CD14-positive monocyte (primary cell): ENCODE results near the gene CMPK2. TPM values are rescaled to one million over a fixed set of nuclear protein-coding genes. Genes with fewer than 3 reads are reported as not detected.

Experiments
- DNase-seq, 3 donors: peaks; one replicate each; pipeline ENCODE4 v3.0.0-alpha.2; 2011 to 2022
- H2AFZ ChIP-seq: 2 replicates; pipeline ENCODE4 v1.6.0; 2012; ENCODE audit warnings: mild to moderate bottlenecking, low read depth, low read length, inconsistent platforms; ENCODE audit not compliant: insufficient read depth, poor library complexity, severe bottlenecking
- H3K27ac ChIP-seq, 2 donors: 1 replicate in 1 of 2; 2 replicates in 1 of 2; pipeline ENCODE4 v1.5.1; 2012 to 2013; ENCODE audit warnings: low read length in 2 of 2, control low read depth in 1 of 2, inconsistent platforms in 1 of 2, low read depth in 1 of 2, mild to moderate bottlenecking in 1 of 2
- H3K27me3 ChIP-seq, 2 donors: one replicate each; pipeline versions ENCODE4 v1.6.0 to v1.6.1; 2011 to 2013; ENCODE audit warnings: low read length in 2 of 2; ENCODE audit not compliant: control insufficient read depth in 2 of 2, insufficient read depth in 2 of 2
- H3K36me3 ChIP-seq, 2 donors: replicated peaks in 1 of 2; 1 replicate in 1 of 2; 2 replicates in 1 of 2; pipeline versions ENCODE4 v1.5.1 to v1.6.1; 2012 to 2013; ENCODE audit warnings: low read length in 2 of 2, control low read depth in 1 of 2, inconsistent platforms in 1 of 2, mild to moderate bottlenecking in 1 of 2; ENCODE audit not compliant: insufficient read depth in 2 of 2, control insufficient read depth in 1 of 2
- H3K4me1 ChIP-seq, 2 donors: 1 replicate in 1 of 2; 2 replicates in 1 of 2; pipeline versions ENCODE4 v1.5.1 to v1.6.1; 2012 to 2013; ENCODE audit warnings: low read length in 2 of 2, control low read depth in 1 of 2, inconsistent platforms in 1 of 2, mild to moderate bottlenecking in 1 of 2, moderate library complexity in 1 of 2; ENCODE audit not compliant: insufficient read depth in 2 of 2, control insufficient read depth in 1 of 2
- H3K4me2 ChIP-seq: replicated peaks from 2 replicates; pipeline ENCODE3; 2012; ENCODE audit warnings: low read length, moderate library complexity, mild to moderate bottlenecking; ENCODE audit not compliant: poor library complexity, severe bottlenecking; ENCODE audit errors: extremely low read depth
- H3K4me3 ChIP-seq, 3 experiments: fragments of 200-600 bp in 1 of 3; sonication (generic) in 1 of 3; replicated peaks in 1 of 3; 1 replicate in 2 of 3; 2 replicates in 1 of 3; pipeline ENCODE4 v1.5.1; 2011 to 2013; ENCODE audit warnings: low read length in 3 of 3, mild to moderate bottlenecking in 3 of 3, control low read depth in 2 of 3, low read depth in 2 of 3, inconsistent platforms in 1 of 3, moderate library complexity in 1 of 3
- H3K79me2 ChIP-seq: 2 replicates; pipeline ENCODE4 v1.6.0; 2012; ENCODE audit warnings: mild to moderate bottlenecking, control low read depth, inconsistent platforms, low read length, moderate library complexity; ENCODE audit not compliant: insufficient read depth
- H3K9ac ChIP-seq: 2 replicates; pipeline ENCODE4 v1.6.0; 2017; ENCODE audit warnings: low read length, mild to moderate bottlenecking; ENCODE audit not compliant: insufficient read depth, poor library complexity, severe bottlenecking
- H3K9me3 ChIP-seq, 2 donors: replicated peaks in 1 of 2; 1 replicate in 1 of 2; 2 replicates in 1 of 2; pipeline versions ENCODE4 v1.5.1 to v1.6.1; 2012 to 2013; ENCODE audit warnings: low read length in 2 of 2, control low read depth in 1 of 2; ENCODE audit not compliant: control insufficient read depth in 1 of 2, insufficient read depth in 1 of 2
- H4K20me1 ChIP-seq: 2 replicates; pipeline ENCODE4 v1.6.0; 2012; ENCODE audit warnings: mild to moderate bottlenecking, low read length, control low read depth, moderate library complexity; ENCODE audit not compliant: insufficient read depth
- H3K27ac Mint-ChIP-seq, 7 donors: one replicate each; pipeline ENCODE4 v1.8.0; 2020; ENCODE audit warnings: mild to moderate bottlenecking in 7 of 7, mixed read lengths in 7 of 7, moderate library complexity in 6 of 7, inconsistent platforms in 2 of 7
- H3K27me3 Mint-ChIP-seq, 3 donors: one replicate each; pipeline ENCODE4 v1.8.0; 2021 to 2022; ENCODE audit warnings: low read depth in 3 of 3, mild to moderate bottlenecking in 3 of 3, mixed read lengths in 3 of 3, moderate library complexity in 3 of 3, inconsistent platforms in 1 of 3
- H3K36me3 Mint-ChIP-seq, 2 donors: one replicate each; pipeline ENCODE4 v1.8.0; 2020; ENCODE audit warnings: mixed read lengths in 2 of 2, inconsistent platforms in 1 of 2, mild to moderate bottlenecking in 1 of 2
- H3K4me1 Mint-ChIP-seq: one replicate; pipeline ENCODE4 v1.8.0; 2020; ENCODE audit warnings: mild to moderate bottlenecking, mixed read lengths
- H3K4me3 Mint-ChIP-seq, 2 donors: one replicate each; pipeline ENCODE4 v1.8.0; 2020; ENCODE audit warnings: mild to moderate bottlenecking in 2 of 2, mixed read lengths in 2 of 2, moderate library complexity in 1 of 2
- H3K9me3 Mint-ChIP-seq, 7 donors: one replicate each; pipeline ENCODE4 v1.8.0; 2020 to 2022; ENCODE audit warnings: mixed read lengths in 7 of 7, mild to moderate bottlenecking in 6 of 7, moderate library complexity in 6 of 7, inconsistent platforms in 2 of 7
- WGBS: methylation state at CpG from one replicate; pipeline ENCODE4 v1.1.5; 2013; ENCODE audit warnings: missing lambda C conversion rate; ENCODE audit not compliant: insufficient coverage; 5-methylcytosine and 5-hydroxymethylcytosine counted together
- intact Hi-C, 2 donors: fragments of 100-400 bp; cut with micrococcal nuclease; formaldehyde crosslinking; loops; one replicate each; pipeline versions ENCODE4 v1.15.0 to v1.15.1; 2023
- polyA plus RNA-seq, 3 donors: library from polyadenylated mRNA; depleted of rRNA in 1 of 3; unstranded in 2 of 3; stranded (reverse) in 1 of 3; fragments of 300-500 nt in 2 of 3; fragments of >200 nt in 1 of 3; fragmentation: Illumina TruSeq in 2 of 3; gene quantifications; 1 replicate in 2 of 3; 2 replicates in 1 of 3; pipeline ENCODE4 v1.2.3, GENCODE V29; 2012 to 2021
- TF ChIP-seq, protein P1 (sequence below): fragments of 200-600 bp; IDR thresholded peaks from one replicate; pipeline ENCODE4 v1.8.0; 2022; ENCODE audit warnings: antibody characterized with exemption, mild to moderate bottlenecking

Gene CMPK2
- polyA plus RNA-seq, 3 donors = 12.6 to 18.1 (median 17.0) TPM

DNA sequence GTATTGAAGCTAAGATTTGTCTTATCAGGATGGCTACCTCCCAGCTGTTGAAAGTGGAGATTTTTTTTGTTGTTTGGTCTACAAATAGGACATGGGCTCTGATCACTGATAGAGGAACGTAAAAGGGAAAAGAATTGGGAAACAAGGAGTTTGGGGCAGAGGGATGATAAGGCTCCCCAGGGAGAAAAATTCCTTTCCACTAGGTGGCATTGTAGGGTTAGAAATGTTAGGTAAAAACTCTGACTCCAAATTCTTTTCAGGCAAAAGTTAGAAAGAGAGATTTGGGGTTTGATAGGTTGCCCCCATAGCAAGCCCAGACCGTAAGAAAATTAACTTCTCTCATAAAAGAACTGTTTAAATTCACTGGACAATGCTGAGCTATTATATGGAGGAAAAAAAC lies 19.8 kb downstream of the CMPK2 start:
- Mint-ChIP-seq H3K9me3 (peaks cover 53 to 75% (median 65%) of the 10 kb centered on the region in 7 donors), H3K4me1 (no peaks in the 10 kb centered on the region), H3K27me3 (no peaks in the 10 kb centered on the region), H3K4me3 (no peak overlapping the region), H3K36me3 (peaks cover 48 to 56% of the 10 kb centered on the region in 2 donors), H3K27ac (no peak overlapping the region)
- intact Hi-C loops = no loop called here
- no peak overlapping the region for H2AFZ ChIP-seq
- TF ChIP-seq, protein P1, sequence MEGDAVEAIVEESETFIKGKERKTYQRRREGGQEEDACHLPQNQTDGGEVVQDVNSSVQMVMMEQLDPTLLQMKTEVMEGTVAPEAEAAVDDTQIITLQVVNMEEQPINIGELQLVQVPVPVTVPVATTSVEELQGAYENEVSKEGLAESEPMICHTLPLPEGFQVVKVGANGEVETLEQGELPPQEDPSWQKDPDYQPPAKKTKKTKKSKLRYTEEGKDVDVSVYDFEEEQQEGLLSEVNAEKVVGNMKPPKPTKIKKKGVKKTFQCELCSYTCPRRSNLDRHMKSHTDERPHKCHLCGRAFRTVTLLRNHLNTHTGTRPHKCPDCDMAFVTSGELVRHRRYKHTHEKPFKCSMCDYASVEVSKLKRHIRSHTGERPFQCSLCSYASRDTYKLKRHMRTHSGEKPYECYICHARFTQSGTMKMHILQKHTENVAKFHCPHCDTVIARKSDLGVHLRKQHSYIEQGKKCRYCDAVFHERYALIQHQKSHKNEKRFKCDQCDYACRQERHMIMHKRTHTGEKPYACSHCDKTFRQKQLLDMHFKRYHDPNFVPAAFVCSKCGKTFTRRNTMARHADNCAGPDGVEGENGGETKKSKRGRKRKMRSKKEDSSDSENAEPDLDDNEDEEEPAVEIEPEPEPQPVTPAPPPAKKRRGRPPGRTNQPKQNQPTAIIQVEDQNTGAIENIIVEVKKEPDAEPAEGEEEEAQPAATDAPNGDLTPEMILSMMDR = no peak
- no peak for DNase-seq
- WGBS = no CpG with 5 or more reads among the region's 2 CpGs
- peaks cover 40 to 62% of the 10 kb centered on the region in 2 donors for H3K36me3 ChIP-seq
- no peaks in the 10 kb centered on the region for H3K4me1 ChIP-seq
- peaks cover 58 to 87% of the 10 kb centered on the region in 2 donors for H3K9me3 ChIP-seq
- H3K27me3 ChIP-seq = no peaks in the 10 kb centered on the region
- no peak overlapping the region for H3K27ac ChIP-seq
- H4K20me1 ChIP-seq = no peaks in the 10 kb centered on the region
- H3K4me3 ChIP-seq = no peak overlapping the region
- no peak overlapping the region for H3K9ac ChIP-seq
- H3K79me2 ChIP-seq = no peaks in the 10 kb centered on the region
- no peak overlapping the region for H3K4me2 ChIP-seq

DNA sequence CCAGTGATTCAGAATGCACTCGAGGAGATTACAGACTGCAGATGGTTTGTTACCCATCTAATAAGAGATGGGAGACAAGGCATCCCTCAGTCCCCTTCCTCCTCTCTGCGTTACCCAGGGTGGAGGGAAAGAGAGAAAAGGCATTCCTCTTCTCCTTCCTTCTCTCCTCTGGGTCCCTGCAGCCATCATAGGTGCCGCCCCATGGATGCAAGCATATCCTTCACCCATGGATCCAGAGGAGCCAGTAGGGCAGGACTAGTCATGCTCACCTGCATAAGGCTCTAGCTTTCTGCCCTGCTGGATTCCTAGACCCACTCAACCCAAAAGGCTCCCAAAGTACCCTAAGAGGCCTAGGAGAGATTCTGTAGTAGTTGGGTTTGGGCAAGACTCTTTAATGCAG lies 20.4 kb downstream of the CMPK2 start:
- Histone ChIP-seq H2AFZ (no peak overlapping the region), H3K4me3 (peak overlapping the region in 1 of 3 experiments; percentile 18), H3K27me3 (no peaks in the 10 kb centered on the region), H4K20me1 (no peaks in the 10 kb centered on the region), H3K4me1 (no peaks in the 10 kb centered on the region), H3K36me3 (peaks cover 34 to 56% of the 10 kb centered on the region in 2 donors), H3K27ac (no peak overlapping the region), H3K9ac (no peak overlapping the region), H3K9me3 (peaks cover 61 to 93% of the 10 kb centered on the region in 2 donors), H3K4me2 (no peak overlapping the region), H3K79me2 (no peaks in the 10 kb centered on the region)
- H3K4me1 Mint-ChIP-seq = no peaks in the 10 kb centered on the region
- intact Hi-C loops = no loop called here
- no peaks in the 10 kb centered on the region for H3K27me3 Mint-ChIP-seq
- no CpG with 5 or more reads among the region's 3 CpGs for WGBS
- DNase-seq = no peak
- H3K27ac Mint-ChIP-seq = no peak overlapping the region
- H3K36me3 Mint-ChIP-seq = peaks cover 43 to 52% of the 10 kb centered on the region in 2 donors
- TF ChIP-seq, protein P1 = no peak
- peaks cover 51 to 74% (median 68%) of the 10 kb centered on the region in 7 donors for H3K9me3 Mint-ChIP-seq
- no peak overlapping the region for H3K4me3 Mint-ChIP-seq
